Measurements from ENCODE around the gene LCAT. TPM values are rescaled to one million over a fixed set of nuclear protein-coding genes. Genes with fewer than 3 reads are reported as not detected.

LCAT gene
- total RNA-seq, 1 donor from 2014 or later: 31.9 TPM

DNA sequence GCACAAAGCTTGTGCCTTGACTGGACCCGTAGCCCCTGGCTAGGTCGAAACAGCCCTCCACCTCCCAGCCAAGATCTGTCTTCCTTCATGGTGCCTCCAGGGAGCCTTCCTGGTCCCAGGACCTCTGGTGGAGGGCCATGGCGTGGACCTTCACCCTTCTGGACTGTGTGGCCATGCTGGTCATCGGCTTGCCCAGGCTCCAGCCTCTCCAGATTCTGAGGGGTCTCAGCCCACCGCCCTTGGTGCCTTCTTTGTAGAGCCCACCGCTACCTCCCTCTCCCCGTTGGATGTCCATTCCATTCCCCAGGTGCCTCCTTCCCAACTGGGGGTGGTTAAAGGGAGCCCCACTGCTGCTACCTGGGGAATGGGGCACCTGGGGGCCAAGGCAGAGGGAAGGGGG, 15.8 kb downstream of the LCAT start:
- Mint-ChIP-seq H3K36me3 (ENCODE audit: insufficient read depth) (peaks cover 3% of the 10 kb centered on the region), H3K27ac (no peak overlapping the region), H3K4me1 (ENCODE audit: low read depth) (no peaks in the 10 kb centered on the region), H3K27me3 (no peaks in the 10 kb centered on the region), H3K9me3 (ENCODE audit: low read depth) (no peaks in the 10 kb centered on the region), H3K4me3 (ENCODE audit: low read depth) (no peak overlapping the region)
- TF ChIP-seq, protein P1, sequence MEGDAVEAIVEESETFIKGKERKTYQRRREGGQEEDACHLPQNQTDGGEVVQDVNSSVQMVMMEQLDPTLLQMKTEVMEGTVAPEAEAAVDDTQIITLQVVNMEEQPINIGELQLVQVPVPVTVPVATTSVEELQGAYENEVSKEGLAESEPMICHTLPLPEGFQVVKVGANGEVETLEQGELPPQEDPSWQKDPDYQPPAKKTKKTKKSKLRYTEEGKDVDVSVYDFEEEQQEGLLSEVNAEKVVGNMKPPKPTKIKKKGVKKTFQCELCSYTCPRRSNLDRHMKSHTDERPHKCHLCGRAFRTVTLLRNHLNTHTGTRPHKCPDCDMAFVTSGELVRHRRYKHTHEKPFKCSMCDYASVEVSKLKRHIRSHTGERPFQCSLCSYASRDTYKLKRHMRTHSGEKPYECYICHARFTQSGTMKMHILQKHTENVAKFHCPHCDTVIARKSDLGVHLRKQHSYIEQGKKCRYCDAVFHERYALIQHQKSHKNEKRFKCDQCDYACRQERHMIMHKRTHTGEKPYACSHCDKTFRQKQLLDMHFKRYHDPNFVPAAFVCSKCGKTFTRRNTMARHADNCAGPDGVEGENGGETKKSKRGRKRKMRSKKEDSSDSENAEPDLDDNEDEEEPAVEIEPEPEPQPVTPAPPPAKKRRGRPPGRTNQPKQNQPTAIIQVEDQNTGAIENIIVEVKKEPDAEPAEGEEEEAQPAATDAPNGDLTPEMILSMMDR (IDR thresholded peaks at IDR 0.05; ENCODE audit: unreplicated experiment): no peak
- no peak for DNase-seq (ENCODE audit: low spot score, unreplicated experiment)

DNA sequence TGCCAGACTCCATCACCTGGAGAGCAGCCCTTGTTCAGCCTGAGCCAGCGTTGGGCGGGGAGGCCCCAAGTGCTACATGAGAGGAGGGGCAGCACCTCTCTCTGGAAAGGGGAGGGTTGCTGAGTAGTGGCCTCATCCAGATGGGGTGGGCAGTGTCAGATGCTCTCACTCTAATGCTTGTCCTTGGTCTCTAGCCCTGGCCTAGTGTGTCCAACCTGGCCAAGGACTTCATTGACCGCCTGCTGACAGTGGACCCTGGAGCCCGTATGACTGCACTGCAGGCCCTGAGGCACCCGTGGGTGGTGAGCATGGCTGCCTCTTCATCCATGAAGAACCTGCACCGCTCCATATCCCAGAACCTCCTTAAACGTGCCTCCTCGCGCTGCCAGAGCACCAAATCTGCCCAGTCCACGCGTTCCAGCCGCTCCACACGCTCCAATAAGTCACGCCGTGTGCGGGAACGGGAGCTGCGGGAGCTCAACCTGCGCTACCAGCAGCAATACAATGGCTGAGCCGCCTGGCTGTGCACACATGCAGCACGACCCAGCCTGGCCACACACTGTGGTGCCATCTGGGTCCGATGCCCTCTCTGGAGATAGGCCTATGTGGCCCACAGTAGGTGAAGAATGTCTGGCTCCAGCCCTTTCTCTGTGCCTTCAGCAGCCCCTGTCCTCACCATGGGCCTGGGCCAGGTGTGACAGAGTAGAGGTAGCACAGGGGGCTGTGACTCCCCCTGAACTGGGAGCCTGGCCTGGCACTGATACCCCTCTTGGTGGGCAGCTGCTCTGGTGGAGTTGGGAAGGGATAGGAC, 16.6 kb downstream of the LCAT start:
- DNase-seq (ENCODE audit: low spot score, unreplicated experiment): no peak
- Mint-ChIP-seq H3K4me1 (ENCODE audit: low read depth) (no peaks in the 10 kb centered on the region), H3K27ac (no peak overlapping the region), H3K36me3 (ENCODE audit: insufficient read depth) (peaks cover 3% of the 10 kb centered on the region), H3K4me3 (ENCODE audit: low read depth) (no peak overlapping the region), H3K9me3 (ENCODE audit: low read depth) (no peaks in the 10 kb centered on the region), H3K27me3 (no peaks in the 10 kb centered on the region)
- TF ChIP-seq, protein P1 (IDR thresholded peaks at IDR 0.05; ENCODE audit: unreplicated experiment): no peak

DNA sequence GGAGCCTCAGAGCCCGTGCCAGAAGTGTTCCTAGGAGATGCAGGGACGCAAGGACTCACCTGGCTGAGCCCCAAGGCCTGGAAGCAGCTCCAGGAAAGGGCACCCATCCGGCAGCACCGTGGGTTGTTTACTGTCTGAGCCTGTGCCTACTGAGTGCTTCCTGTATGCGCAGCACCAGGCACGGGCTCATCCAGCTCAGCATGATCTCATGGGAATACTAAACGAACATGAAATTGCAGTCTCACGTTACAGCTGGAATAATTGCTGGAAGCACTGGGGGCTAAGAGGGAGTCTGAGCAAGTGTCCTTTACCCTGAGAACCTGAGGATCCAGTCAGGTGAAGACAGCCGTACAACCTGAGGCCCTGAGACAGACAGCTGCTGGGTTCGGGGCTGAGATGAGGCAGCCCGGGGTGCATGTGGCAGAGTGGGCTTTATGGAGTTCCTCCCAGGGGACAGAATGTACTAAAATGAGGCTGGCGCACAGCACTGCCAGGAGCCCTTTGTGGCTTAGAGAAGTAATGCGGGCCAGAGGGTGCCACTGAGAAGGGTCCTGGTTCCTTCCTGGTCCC, 17.7 kb downstream of the LCAT start:
- no peak for DNase-seq (ENCODE audit: low spot score, unreplicated experiment)
- Mint-ChIP-seq H3K27me3 (no peaks in the 10 kb centered on the region), H3K4me1 (ENCODE audit: low read depth) (no peaks in the 10 kb centered on the region), H3K27ac (peak overlapping the region; percentile 49), H3K36me3 (ENCODE audit: insufficient read depth) (peaks cover 3% of the 10 kb centered on the region), H3K9me3 (ENCODE audit: low read depth) (no peaks in the 10 kb centered on the region), H3K4me3 (ENCODE audit: low read depth) (no peak overlapping the region)
- TF ChIP-seq, protein P1 (IDR thresholded peaks at IDR 0.05; ENCODE audit: unreplicated experiment): no peak

DNA sequence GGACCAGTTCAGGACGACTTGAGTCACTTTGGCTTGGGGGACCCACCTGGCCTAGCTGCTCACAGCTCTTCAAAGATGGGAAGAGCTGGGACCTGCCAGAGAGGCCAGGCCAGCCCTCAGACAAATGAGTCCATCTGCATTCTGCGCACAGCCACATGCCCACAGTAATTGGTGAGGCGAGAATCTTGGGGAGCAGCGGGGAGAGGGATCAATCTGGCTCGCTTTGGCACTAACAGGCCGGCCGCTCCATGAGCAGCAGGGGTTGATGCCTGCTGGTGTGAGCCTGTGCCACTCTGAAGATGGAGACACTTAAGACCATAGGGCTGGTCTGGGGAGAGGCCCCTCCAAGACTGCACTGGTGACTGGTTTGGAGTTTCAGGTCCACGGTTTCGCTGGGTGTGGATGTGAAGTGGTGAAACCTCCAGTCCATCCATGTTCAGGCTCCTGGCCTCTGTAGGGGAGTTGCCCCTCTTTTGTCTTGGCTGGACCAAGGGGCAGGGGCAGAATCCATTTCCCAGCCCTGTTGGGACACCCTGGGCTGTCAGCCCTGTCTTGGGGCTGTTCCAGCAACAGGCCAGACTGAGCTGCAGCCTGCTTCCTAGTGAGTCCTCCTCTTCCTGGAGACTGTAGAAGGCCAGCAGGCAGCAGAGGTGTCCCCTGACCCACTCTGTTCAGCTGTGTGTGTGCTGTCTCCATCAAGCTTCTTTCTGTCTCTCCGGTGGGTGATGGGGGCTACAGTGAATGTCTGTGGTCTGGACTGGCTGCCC, 19.6 kb downstream of the LCAT start:
- DNase-seq (ENCODE audit: low spot score, unreplicated experiment): no peak
- H3K4me1 Mint-ChIP-seq (ENCODE audit: low read depth): no peaks in the 10 kb centered on the region
- H3K9me3 Mint-ChIP-seq (ENCODE audit: low read depth): no peaks in the 10 kb centered on the region
- no peak overlapping the region for H3K4me3 Mint-ChIP-seq (ENCODE audit: low read depth)
- TF ChIP-seq, protein P1 (IDR thresholded peaks at IDR 0.05; ENCODE audit: unreplicated experiment): no peak
- peaks cover 3% of the 10 kb centered on the region for H3K36me3 Mint-ChIP-seq (ENCODE audit: insufficient read depth)
- H3K27me3 Mint-ChIP-seq: no peaks in the 10 kb centered on the region
- peak overlapping the region; percentile 76 for H3K27ac Mint-ChIP-seq

DNA sequence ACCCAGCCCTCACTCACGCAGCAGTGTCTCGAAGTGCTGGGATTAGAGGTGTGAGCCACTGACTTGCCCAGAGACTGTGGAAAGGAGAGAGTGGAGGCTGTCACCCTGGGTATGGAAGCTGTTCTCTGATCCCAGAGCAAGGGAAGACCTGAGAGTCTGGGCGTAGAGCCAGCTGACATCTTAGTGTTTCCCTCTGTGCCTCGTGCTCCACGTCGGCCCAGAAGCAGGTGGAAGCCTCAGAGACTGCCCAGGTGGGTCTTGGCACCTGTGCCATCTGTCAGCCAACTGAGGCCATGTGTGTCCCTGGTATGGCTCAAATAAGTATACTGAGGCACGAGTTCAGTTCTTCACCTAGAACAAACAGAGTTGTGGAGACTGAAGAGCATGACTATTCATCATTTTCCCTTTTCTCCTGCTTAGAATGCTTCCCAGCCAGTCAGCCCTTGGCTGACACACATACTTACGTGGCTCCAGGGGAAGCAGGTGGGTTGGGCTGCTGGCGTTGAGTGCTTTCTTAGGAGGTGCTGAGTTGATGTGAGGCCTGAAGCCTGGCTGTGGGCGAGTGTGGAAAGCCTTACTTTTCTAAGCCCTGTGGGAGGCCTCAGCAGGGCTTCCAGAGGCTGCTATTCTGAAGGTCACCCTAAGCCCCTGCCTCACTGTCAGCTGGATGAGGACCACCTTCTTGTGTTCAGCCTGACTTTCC, 20.4 kb downstream of the LCAT start:
- Mint-ChIP-seq H3K9me3 (ENCODE audit: low read depth) (no peaks in the 10 kb centered on the region), H3K27me3 (no peaks in the 10 kb centered on the region), H3K36me3 (ENCODE audit: insufficient read depth) (peaks cover 3% of the 10 kb centered on the region), H3K27ac (no peak overlapping the region), H3K4me1 (ENCODE audit: low read depth) (no peaks in the 10 kb centered on the region), H3K4me3 (ENCODE audit: low read depth) (no peak overlapping the region)
- no peak for DNase-seq (ENCODE audit: low spot score, unreplicated experiment)
- TF ChIP-seq, protein P1 (IDR thresholded peaks at IDR 0.05; ENCODE audit: unreplicated experiment): no peak

Measured in progenitor cell of endocrine pancreas (in vitro differentiated cells).